Right lobe of liver (tissue), 6 donors: Measurements from ENCODE around the gene MAP1B. TPM values are rescaled to one million over a fixed set of nuclear protein-coding genes. Genes with fewer than 3 reads are reported as not detected.

Experiments used
- ATAC-seq, 4 donors: fragments of 200-7000 bp; cut with Tn5 transposase; one replicate each; pipeline ENCODE4 v1.9.1; 2020; ENCODE audit warnings: mild to moderate bottlenecking in 4 of 4, moderate library complexity in 4 of 4
- DNase-seq, 3 donors: peaks; one replicate each; pipeline ENCODE4 v3.0.0-alpha.2; 2020
- H3K27ac ChIP-seq, 3 donors: fragments of 200-600 bp; one replicate each; pipeline ENCODE4 v1.8.0; 2022
- H3K27me3 ChIP-seq, 2 donors: fragments of 200-600 bp; one replicate each; pipeline ENCODE4 v1.8.0; 2022
- H3K36me3 ChIP-seq, 4 donors: fragments of 200-600 bp; sonication (generic) in 1 of 4; one replicate each; pipeline versions ENCODE4 v1.5.1 to v1.8.0; 2017 to 2022; ENCODE audit warnings: control low read depth in 1 of 4
- H3K4me1 ChIP-seq, 4 donors: fragments of 200-600 bp; sonication (generic) in 1 of 4; one replicate each; pipeline versions ENCODE4 v1.5.1 to v1.8.0; 2017 to 2022; ENCODE audit warnings: control low read depth in 1 of 4
- H3K4me3 ChIP-seq, 3 donors: fragments of 200-600 bp; one replicate each; pipeline ENCODE4 v1.8.0; 2022
- H3K9me3 ChIP-seq, 4 donors: fragments of 200-600 bp; sonication (generic) in 1 of 4; one replicate each; pipeline versions ENCODE4 v1.5.1 to v1.8.0; 2017 to 2022; ENCODE audit warnings: control low read depth in 1 of 4
- POLR2A ChIP-seq: fragments of 450-650 bp; IDR thresholded peaks from one replicate; pipeline ENCODE4 v1.6.1; 2017; ENCODE audit warnings: antibody characterized with exemption, mild to moderate bottlenecking
- WGBS: methylation state at CpG from one replicate; pipeline ENCODE4 v1.1.6; 2018; ENCODE audit warnings: low coverage, low lambda C conversion rate; ENCODE audit not compliant: insufficient coverage; ENCODE audit errors: missing lambda C conversion rate; 5-methylcytosine and 5-hydroxymethylcytosine counted together
- intact Hi-C, 2 donors: fragments of 100-400 bp; cut with DNase I; formaldehyde crosslinking; loops; one replicate each; pipeline versions ENCODE4 v1.11.2 to v1.14.1; 2022
- total RNA-seq, 6 experiments: library from RNA; depleted of rRNA in 2 of 6; stranded (reverse); fragments of >200 nt in 2 of 6; fragmentation: NEBNext Ultra II Directional in 3 of 6; extraction: Animal tissue kit (Norgen Biotek cat#: 25700) in 3 of 6; gene quantifications; one replicate each; pipeline versions ENCODE4 v1.1.0 to v1.2.4, GENCODE V29; 2016 to 2023
- TF ChIP-seq, protein P1 (sequence below), 4 donors: fragments of 200-600 bp in 3 of 4; fragments of 450-650 bp in 1 of 4; IDR thresholded peaks; one replicate each; pipeline versions ENCODE4 v1.5.1 to v1.8.0; 2016 to 2022; ENCODE audit warnings: antibody characterized with exemption in 4 of 4, mild to moderate bottlenecking in 2 of 4
- donor health status: DM: no; HTN: yes; CAD: no.
- donor health status: DM: no; HTN: no; CAD: no.
- donor health status: DM: no; HTN: no; CAD: no.
- donor health status: DM: no; HTN: yes; CAD: no.
- donor health status: DM: no; HTN: yes; CAD: no.

MAP1B gene
- total RNA-seq, 6 experiments from 2014 or later: 2.4 to 14.0 (median 5.3) TPM

DNA sequence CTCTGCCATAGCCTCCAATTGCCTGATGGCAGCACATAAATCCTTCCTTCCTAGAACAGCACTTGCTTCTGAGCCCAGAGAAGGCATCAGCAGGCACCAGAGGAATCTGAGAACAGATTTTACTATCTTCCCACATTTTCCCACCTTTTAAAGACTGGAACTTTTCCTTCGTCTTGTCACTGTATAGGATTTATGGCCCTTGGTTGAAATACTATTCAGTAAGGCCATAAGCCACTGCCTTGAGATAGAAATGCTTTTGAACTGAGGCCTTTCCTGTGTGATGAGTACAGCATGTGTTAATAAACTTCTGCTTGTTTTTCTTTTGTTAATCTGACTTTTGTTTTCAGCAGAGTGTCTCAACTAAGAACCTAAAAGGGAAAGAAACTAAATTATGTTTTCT lies 128.4 kb downstream of the MAP1B start:
- Histone ChIP-seq H3K36me3 (peaks cover 0 to 6% (median 0%) of the 10 kb centered on the region in 4 donors), H3K9me3 (no peaks in the 10 kb centered on the region), H3K27ac (no peak overlapping the region), H3K27me3 (no peaks in the 10 kb centered on the region), H3K4me3 (no peak overlapping the region), H3K4me1 (no peaks in the 10 kb centered on the region)
- ATAC-seq: no peak
- intact Hi-C loops: no loop called here
- 100% methylated on average over 1 of the region's 1 CpG for WGBS
- no peak for TF ChIP-seq POLR2A
- TF ChIP-seq, protein P1, sequence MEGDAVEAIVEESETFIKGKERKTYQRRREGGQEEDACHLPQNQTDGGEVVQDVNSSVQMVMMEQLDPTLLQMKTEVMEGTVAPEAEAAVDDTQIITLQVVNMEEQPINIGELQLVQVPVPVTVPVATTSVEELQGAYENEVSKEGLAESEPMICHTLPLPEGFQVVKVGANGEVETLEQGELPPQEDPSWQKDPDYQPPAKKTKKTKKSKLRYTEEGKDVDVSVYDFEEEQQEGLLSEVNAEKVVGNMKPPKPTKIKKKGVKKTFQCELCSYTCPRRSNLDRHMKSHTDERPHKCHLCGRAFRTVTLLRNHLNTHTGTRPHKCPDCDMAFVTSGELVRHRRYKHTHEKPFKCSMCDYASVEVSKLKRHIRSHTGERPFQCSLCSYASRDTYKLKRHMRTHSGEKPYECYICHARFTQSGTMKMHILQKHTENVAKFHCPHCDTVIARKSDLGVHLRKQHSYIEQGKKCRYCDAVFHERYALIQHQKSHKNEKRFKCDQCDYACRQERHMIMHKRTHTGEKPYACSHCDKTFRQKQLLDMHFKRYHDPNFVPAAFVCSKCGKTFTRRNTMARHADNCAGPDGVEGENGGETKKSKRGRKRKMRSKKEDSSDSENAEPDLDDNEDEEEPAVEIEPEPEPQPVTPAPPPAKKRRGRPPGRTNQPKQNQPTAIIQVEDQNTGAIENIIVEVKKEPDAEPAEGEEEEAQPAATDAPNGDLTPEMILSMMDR (IDR thresholded peaks at IDR 0.05): no peak
- no peak for DNase-seq

DNA sequence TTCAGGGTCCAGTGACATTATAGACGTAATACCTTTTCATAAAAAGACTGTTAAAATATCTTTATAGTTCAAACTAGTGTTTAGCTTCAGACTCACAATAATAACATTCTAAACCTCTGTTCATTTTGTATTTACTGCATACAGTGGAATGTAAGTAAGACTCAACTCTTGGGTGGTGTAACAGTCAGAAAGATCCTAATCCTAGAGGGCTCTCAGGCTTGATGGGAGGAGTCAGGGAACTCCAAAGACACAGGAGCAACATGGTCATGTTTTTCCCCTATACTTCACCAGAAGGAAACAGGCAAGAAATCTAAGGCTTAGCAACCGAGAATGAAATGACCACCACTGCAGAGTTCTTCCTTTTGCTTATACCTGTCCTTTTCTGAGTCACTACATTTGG lies 130.1 kb downstream of the MAP1B start:
- DNase-seq (no peak), ATAC-seq (no peak)
- no peaks in the 10 kb centered on the region for H3K27me3 ChIP-seq
- intact Hi-C loops: no loop called here
- H3K4me3 ChIP-seq: no peak overlapping the region
- WGBS: 97% methylated on average over 2 of the region's 2 CpGs
- H3K27ac ChIP-seq: no peak overlapping the region
- no peaks in the 10 kb centered on the region for H3K36me3 ChIP-seq
- H3K4me1 ChIP-seq: no peaks in the 10 kb centered on the region
- TF ChIP-seq, protein P1 (IDR thresholded peaks at IDR 0.05): no peak
- TF ChIP-seq POLR2A: no peak
- no peaks in the 10 kb centered on the region for H3K9me3 ChIP-seq

DNA sequence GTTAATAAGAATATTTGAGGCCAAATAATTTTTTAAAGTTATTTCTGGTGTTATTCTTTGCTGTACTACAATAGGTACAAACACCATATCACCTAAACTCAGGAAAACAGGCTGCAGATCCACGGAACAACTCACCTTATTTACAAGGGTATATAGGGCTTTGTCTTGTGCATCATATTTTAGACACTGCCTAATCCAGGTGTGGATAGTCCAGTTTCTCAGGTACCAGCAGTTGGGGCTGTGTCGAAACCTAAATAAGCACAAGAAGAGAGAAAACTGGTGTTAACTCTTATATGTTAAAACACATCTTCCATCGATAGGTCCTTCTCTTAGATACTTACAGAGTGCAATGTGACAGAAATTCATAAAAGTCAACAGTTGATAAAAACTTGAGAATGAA lies 130.6 kb downstream of the MAP1B start:
- WGBS: 97% methylated on average over 3 of the region's 3 CpGs
- intact Hi-C loops: no loop called here
- DNase-seq: no peak

DNA sequence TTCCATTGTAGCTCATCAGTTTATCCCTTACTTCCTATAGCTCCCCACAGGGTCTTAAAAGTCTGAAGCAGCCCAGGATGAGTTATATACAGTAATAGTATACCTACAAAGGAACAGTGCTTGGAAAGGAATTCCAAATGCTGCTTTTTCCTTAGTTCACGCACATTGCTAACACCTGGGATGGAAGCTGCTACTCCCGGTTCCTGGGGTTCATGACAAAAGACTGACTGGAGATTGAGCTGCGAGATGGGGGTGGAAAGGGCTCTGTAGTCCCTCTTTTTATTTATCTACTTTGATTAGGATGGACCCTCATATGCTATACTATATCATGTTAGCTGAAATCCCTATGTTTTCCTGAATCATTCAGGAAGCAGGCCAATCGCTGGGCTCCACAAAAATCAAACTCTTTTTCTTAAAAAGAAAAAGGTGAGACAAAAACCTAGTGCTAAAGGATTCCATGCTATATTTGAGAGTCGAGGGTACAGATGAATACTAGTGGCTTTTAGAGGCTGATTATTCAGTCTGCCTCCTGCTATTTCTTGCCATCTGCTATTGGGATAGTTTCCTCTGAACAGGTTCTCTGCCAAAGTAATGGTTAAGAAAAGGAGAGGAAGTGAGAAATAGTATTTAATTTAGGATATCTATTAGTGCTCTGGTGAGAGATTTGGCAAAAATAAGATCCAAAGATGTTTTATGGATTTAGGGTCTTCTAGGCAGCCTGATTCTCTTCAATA lies 131.6 kb downstream of the MAP1B start:
- Histone ChIP-seq H3K27ac (no peak overlapping the region), H3K4me1 (no peaks in the 10 kb centered on the region), H3K27me3 (no peaks in the 10 kb centered on the region), H3K4me3 (no peak overlapping the region), H3K36me3 (no peaks in the 10 kb centered on the region), H3K9me3 (no peaks in the 10 kb centered on the region)
- intact Hi-C loops: no loop called here
- TF ChIP-seq POLR2A: no peak
- TF ChIP-seq, protein P1 (IDR thresholded peaks at IDR 0.05): no peak
- WGBS: 94% methylated on average over 5 of the region's 5 CpGs
- ATAC-seq: no peak
- DNase-seq: no peak

More for the DNA sequence above, 130.6 kb downstream of the MAP1B start:
- TF ChIP-seq, protein P1 (IDR thresholded peaks at IDR 0.05): no peak
- TF ChIP-seq POLR2A: no peak
- Histone ChIP-seq H3K27me3 (no peaks in the 10 kb centered on the region), H3K27ac (no peak overlapping the region), H3K36me3 (no peaks in the 10 kb centered on the region), H3K9me3 (no peaks in the 10 kb centered on the region), H3K4me3 (no peak overlapping the region), H3K4me1 (no peaks in the 10 kb centered on the region)
- ATAC-seq: no peak
